HG03280 (cell line): ENCODE measurements around the gene HDAC6.
"Not testable (repeated sequence)": the region's sequence is repeated elsewhere in the genome, so short reads cannot be mapped to it uniquely, and the experiment has no call there.

Experiments used
- ATAC-seq: cut with Tn5 transposase; IDR thresholded peaks from one replicate; pipeline ENCODE4 v1.9.1; 2021; ENCODE audit warnings: mild to moderate bottlenecking, moderate library complexity; ENCODE audit not compliant: unreplicated experiment

Gene HDAC6

GRCh38 chrX:48823053-48823452 lies 21.2 kb downstream of the HDAC6 start:
- no peak for ATAC-seq

- ATAC-seq = no peak
Measured at GRCh38 chrX:48824066-48824465, 22.2 kb downstream of the HDAC6 start.

- ATAC-seq = no peak
Measured at GRCh38 chrX:48826135-48826875, 24.4 kb downstream of the HDAC6 start, which contains the start of gene ERAS. TSS of gene ERAS (plus strand) at chrX:48826513. CDS start at chrX:48829124, 2,611 bp downstream.

- no peak for ATAC-seq
Measured at GRCh38 chrX:48826876-48827653, 25.2 kb downstream of the HDAC6 start.

GRCh38 chrX:48827654-48827968 lies 25.7 kb downstream of the HDAC6 start:
- ATAC-seq = no peak

- ATAC-seq = no peak
Measured at GRCh38 chrX:48829016-48829735, 27.3 kb downstream of the HDAC6 start.

GRCh38 chrX:48831136-48831908 lies 29.5 kb downstream of the HDAC6 start:
- no peak for ATAC-seq

- no peak for ATAC-seq
Measured at GRCh38 chrX:48831909-48832291, 30.0 kb downstream of the HDAC6 start.

- ATAC-seq = no peak
Measured at GRCh38 chrX:48833542-48834138, 31.8 kb downstream of the HDAC6 start.

GRCh38 chrX:48834383-48834709 lies 32.5 kb downstream of the HDAC6 start:
- no peak for ATAC-seq

- no peak for ATAC-seq
Measured at GRCh38 chrX:48835524-48836329, 33.9 kb downstream of the HDAC6 start, which contains the start of gene PCSK1N. TSS of gene PCSK1N (minus strand) at chrX:48835610. CDS start at chrX:48835532, 78 bp downstream.

- no peak for ATAC-seq
Measured at GRCh38 chrX:48839686-48840085, 37.8 kb downstream of the HDAC6 start.

GRCh38 chrX:48848847-48849246 lies 47.0 kb downstream of the HDAC6 start:
- no peak for ATAC-seq

GRCh38 chrX:48852857-48853256 lies 51.0 kb downstream of the HDAC6 start:
- no peak for ATAC-seq

GRCh38 chrX:48853494-48853893 lies 51.6 kb downstream of the HDAC6 start:
- ATAC-seq = not testable (repeated sequence)

GRCh38 chrX:48854121-48854804 lies 52.4 kb downstream of the HDAC6 start:
- ATAC-seq = not testable (repeated sequence)

- no peak for ATAC-seq
Measured at GRCh38 chrX:48854898-48855297, 53.0 kb downstream of the HDAC6 start.

- no peak for ATAC-seq
Measured at GRCh38 chrX:48864210-48864609, 62.3 kb downstream of the HDAC6 start.

GRCh38 chrX:48872017-48872416 lies 70.2 kb downstream of the HDAC6 start:
- not testable (repeated sequence) for ATAC-seq
